ENCODE measurements around the gene DALRD3.
A peak's percentile ranks its signal among the peaks of the same experiment; 100 is the strongest.

Gene DALRD3

GRCh38 chr3:49017971-49018706 is at the start of gene DALRD3:
TSS of gene DALRD3 (minus strand) at chr3:49018580. CDS start at chr3:49018564, 16 bp downstream.
- DNase-seq (ENCODE audit: low spot score): peak; percentile 79

- DNase-seq (ENCODE audit: low spot score): no peak
Measured at GRCh38 chr3:49058011-49058410, 39.6 kb upstream of the DALRD3 start.

GRCh38 chr3:49057268-49057667 is 38.9 kb upstream of the DALRD3 start:
- DNase-seq (ENCODE audit: low spot score): no peak

GRCh38 chr3:49054344-49054862 is 36.0 kb upstream of the DALRD3 start:
- DNase-seq (ENCODE audit: low spot score): no peak

GRCh38 chr3:49053543-49053942 is 35.2 kb upstream of the DALRD3 start:
- no peak for DNase-seq (ENCODE audit: low spot score)

- no peak for DNase-seq (ENCODE audit: low spot score)
Measured at GRCh38 chr3:49035281-49035680, 16.9 kb upstream of the DALRD3 start.

- DNase-seq (ENCODE audit: low spot score): no peak
Measured at GRCh38 chr3:49034650-49035049, 16.3 kb upstream of the DALRD3 start.

- no peak for DNase-seq (ENCODE audit: low spot score)
Measured at GRCh38 chr3:49032646-49033304, 14.4 kb upstream of the DALRD3 start.

- no peak for DNase-seq (ENCODE audit: low spot score)
Measured at GRCh38 chr3:49030321-49030720, 11.9 kb upstream of the DALRD3 start.

- DNase-seq (ENCODE audit: low spot score): no peak
Measured at GRCh38 chr3:49029563-49029884, 11.1 kb upstream of the DALRD3 start.

GRCh38 chr3:49028673-49029562 is 10.5 kb upstream of the DALRD3 start, which contains the start of gene IMPDH2:
TSS of gene IMPDH2 (minus strand) at chr3:49029398. CDS start at chr3:49029350, 48 bp downstream.
- DNase-seq (ENCODE audit: low spot score): peak; percentile 96

GRCh38 chr3:49028298-49028672 is 9.9 kb upstream of the DALRD3 start:
- DNase-seq (ENCODE audit: low spot score): no peak

- no peak for DNase-seq (ENCODE audit: low spot score)
Measured at GRCh38 chr3:49027634-49028033, 9.3 kb upstream of the DALRD3 start.

GRCh38 chr3:49026536-49026935 is 8.2 kb upstream of the DALRD3 start:
- DNase-seq (ENCODE audit: low spot score): no peak

GRCh38 chr3:49025793-49026520 is 7.6 kb upstream of the DALRD3 start:
- DNase-seq (ENCODE audit: low spot score): no peak

- no peak for DNase-seq (ENCODE audit: low spot score)
Measured at GRCh38 chr3:49025005-49025792, 6.8 kb upstream of the DALRD3 start.

- no peak for DNase-seq (ENCODE audit: low spot score)
Measured at GRCh38 chr3:49024449-49024848, 6.1 kb upstream of the DALRD3 start.

- no peak for DNase-seq (ENCODE audit: low spot score)
Measured at GRCh38 chr3:49023775-49024174, 5.4 kb upstream of the DALRD3 start.

- no peak for DNase-seq (ENCODE audit: low spot score)
Measured at GRCh38 chr3:49022688-49023171, 4.3 kb upstream of the DALRD3 start.

- peak; percentile 95 for DNase-seq (ENCODE audit: low spot score)
Measured at GRCh38 chr3:49021813-49022687, 3.7 kb upstream of the DALRD3 start, which contains the start of gene NDUFAF3. TSS of gene NDUFAF3 (plus strand) at chr3:49022121. CDS start at chr3:49022145, 24 bp downstream.

Measured in GM03348 (cell line).